AG09309 (cell line): Measurements from ENCODE around the gene DEF6.
"Not testable (repeated sequence)": the region's sequence is repeated elsewhere in the genome, so short reads cannot be mapped to it uniquely, and the experiment has no call there.

Experiments used
- DNase-seq: peaks from one replicate; pipeline ENCODE4 v3.0.0-alpha.2; 2010; ENCODE audit warnings: low read depth
- H3K4me3 ChIP-seq: 2 replicates; pipeline ENCODE4 v1.5.1; 2011; ENCODE audit warnings: mild to moderate bottlenecking, low read depth, low read length, moderate library complexity; ENCODE audit not compliant: control insufficient read depth
- TF ChIP-seq, protein P1 (sequence below): IDR thresholded peaks from 2 replicates; pipeline ENCODE4 v1.5.1; 2011; ENCODE audit warnings: mild to moderate bottlenecking, low read depth, low read length, inconsistent platforms; ENCODE audit not compliant: insufficient read depth, control insufficient read depth; ENCODE audit errors: missing control alignments

The DEF6 gene

DNA sequence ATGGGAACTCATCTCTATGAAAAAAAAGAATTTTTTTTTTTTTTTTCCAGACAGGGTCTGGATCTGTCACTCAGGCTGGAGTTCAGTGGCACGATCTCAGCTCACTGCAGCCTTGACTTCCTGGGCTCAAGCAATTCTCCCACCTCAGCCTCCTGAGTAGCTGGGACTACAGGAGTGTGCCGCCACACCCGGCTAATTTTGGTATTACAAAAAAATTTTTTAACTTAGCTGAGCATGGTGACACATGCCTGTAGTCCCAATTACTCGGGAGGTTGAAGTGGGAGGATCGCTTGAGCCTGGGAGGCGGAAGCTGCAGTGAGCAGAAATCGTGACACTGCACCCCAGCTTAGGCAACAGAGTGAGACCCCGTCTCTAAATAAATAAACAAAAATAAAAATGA lies 7.5 kb downstream of the DEF6 start:
- H3K4me3 ChIP-seq: no peak overlapping the region
- TF ChIP-seq, protein P1, sequence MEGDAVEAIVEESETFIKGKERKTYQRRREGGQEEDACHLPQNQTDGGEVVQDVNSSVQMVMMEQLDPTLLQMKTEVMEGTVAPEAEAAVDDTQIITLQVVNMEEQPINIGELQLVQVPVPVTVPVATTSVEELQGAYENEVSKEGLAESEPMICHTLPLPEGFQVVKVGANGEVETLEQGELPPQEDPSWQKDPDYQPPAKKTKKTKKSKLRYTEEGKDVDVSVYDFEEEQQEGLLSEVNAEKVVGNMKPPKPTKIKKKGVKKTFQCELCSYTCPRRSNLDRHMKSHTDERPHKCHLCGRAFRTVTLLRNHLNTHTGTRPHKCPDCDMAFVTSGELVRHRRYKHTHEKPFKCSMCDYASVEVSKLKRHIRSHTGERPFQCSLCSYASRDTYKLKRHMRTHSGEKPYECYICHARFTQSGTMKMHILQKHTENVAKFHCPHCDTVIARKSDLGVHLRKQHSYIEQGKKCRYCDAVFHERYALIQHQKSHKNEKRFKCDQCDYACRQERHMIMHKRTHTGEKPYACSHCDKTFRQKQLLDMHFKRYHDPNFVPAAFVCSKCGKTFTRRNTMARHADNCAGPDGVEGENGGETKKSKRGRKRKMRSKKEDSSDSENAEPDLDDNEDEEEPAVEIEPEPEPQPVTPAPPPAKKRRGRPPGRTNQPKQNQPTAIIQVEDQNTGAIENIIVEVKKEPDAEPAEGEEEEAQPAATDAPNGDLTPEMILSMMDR: no peak
- DNase-seq: no peak

DNA sequence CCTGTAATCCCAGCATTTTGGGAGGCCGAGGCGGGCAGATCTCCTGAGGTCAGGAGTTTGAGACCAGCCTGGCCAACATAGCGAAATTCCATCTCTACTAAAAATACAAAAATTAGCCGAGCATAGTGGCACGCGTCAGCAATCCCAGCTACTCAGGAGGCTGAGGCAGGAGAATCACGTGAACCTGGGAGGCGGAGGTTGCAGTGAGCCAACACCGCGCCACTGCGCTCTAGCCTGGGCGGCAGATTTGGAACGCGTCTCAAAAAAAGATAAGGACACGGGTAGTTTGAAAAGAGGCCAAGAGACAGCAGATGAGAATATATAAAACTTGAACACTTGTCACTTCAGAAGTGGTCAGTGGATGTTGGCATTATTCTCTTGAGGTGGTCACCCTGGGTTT lies 9.5 kb downstream of the DEF6 start:
- DNase-seq, H3K4me3 ChIP-seq: not testable (repeated sequence)

DNA sequence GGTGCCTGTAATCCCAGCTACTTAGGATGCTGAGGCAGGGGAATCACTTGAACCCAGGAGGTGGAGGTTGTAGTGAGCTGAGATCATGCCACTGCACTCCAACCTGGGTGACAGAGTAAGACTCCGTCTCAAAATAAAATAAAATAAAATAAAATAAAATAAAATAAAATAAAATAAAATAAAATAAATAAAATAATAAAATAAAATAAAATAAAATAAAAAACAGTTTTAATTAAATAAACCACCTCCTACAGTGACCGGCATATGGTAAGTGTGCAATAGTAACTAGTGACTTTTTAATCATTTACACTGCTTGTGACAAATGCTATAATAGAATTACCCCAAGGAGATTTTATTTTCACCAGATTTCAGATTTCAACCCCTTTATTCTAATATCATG lies 10.9 kb downstream of the DEF6 start:
- DNase-seq, H3K4me3 ChIP-seq: not testable (repeated sequence)

DNA sequence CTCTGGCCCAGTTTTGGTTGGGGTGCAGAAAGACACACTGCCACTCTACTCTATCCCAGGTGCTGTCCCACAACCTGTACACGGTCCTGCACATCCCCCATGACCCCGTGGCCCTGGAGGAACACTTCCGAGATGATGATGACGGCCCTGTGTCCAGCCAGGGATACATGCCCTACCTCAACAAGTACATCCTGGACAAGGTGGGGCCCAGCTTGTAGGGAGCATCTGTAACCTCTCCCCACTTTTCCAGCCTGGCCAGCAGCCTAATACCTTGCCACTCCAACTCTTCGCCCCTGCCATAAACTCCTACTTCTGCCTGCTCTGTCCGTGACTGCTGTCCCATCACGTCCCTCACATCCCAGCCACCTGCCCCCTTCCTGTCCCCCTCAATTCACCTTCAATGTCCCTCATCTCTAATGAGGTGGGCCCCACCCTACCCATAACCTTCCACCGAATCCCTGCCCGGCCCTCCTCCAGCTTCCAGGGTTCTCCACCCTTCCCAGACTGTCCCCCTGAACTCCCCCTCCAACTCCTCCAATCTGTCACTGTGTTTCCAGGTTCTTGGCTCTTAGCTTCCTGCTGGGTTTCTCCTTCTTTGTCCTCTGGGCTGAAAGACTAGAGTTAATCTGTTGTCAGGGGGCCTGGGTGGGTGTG lies 12.1 kb downstream of the DEF6 start:
- TF ChIP-seq, protein P1: no peak
- no peak overlapping the region for H3K4me3 ChIP-seq
- no peak for DNase-seq

DNA sequence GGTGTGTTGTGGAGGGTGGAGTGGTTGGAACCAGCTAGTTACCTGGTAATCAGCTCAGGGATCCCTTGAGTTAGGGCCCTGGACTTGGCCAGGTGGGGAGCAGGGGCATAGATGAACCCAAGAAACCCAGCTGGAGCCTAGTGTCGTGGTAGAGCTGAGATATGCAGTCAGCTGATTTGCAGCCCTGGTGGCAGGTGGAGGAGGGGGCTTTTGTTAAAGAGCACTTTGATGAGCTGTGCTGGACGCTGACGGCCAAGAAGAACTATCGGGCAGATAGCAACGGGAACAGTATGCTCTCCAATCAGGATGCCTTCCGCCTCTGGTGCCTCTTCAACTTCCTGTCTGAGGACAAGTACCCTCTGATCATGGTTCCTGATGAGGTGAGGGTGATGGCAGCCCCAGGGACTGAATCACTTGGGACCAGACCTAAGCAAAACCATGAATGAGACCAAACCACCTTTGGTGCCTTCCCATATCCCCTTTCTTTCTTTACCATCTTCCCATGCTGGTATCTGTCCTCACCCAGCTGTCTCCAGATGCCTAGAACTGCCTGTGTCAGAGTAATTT lies 12.7 kb downstream of the DEF6 start:
- H3K4me3 ChIP-seq: no peak overlapping the region
- TF ChIP-seq, protein P1: no peak
- DNase-seq: no peak

DNA sequence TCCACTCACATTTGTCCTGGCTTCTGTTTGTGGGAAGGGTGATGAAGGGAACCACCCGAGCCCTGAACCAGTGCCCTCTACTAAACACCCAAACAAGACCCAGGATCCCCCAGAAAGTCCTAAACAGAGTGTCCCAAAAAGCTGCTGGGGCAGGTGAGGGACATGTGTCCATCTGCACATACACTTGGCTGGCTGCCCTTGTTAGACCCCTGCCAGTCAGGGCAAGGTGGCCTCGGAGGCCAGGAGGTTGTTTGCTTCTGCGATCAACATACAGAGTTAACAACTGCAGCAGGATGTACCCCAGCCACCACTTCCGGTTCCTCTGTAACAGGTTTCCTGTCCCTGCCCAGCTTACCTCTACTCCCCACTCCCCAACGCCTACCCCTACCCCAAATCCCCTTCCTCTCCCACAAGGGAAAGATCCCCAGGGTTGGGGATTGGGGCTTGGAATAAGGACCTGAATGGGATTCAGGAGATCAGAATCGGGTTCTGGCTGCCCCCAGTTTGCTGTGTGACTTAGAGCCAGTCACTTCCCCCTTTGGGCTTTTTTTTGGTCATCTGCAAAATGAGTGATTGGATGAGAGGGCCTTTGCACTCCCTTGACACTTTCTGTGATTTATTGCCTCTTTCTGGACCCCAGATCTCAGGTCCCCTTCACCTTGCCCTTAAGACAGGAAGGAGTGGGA lies 13.9 kb downstream of the DEF6 start:
- no peak for DNase-seq
- H3K4me3 ChIP-seq: no peak overlapping the region

DNA sequence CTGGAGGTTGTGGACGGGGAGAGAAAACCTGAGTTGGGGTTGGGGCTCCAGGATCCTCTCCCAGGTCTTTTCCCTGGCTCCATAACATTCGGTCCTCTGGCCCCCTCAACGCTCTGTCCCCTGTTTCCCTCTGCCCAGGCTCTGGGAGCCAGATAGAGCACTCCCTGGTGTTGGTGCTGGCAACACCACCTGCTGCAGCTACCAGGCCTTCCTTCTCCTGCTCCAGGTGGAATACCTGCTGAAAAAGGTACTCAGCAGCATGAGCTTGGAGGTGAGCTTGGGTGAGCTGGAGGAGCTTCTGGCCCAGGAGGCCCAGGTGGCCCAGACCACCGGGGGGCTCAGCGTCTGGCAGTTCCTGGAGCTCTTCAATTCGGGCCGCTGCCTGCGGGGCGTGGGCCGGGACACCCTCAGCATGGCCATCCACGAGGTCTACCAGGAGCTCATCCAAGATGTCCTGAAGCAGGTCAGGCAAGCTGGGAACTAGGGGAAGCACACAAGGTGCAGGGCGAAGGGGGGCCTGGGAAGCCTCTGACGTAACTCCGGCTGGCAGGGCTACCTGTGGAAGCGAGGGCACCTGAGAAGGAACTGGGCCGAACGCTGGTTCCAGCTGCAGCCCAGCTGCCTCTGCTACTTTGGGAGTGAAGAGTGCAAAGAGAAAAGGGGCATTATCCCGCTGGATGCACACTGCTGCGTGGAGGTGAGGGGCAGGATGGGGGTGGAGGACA lies 14.6 kb downstream of the DEF6 start:
- DNase-seq: no peak
- TF ChIP-seq, protein P1: no peak
- H3K4me3 ChIP-seq: no peak overlapping the region

More for the DNA sequence above, 13.9 kb downstream of the DEF6 start:
- TF ChIP-seq, protein P1: no peak
